ENCODE measurements around the gene TMEM97.
"Not testable (repeated sequence)": the region's sequence is repeated elsewhere in the genome, so short reads cannot be mapped to it uniquely, and the experiment has no call there.

TMEM97 gene

GRCh38 chr17:28318759-28319597, at the start of gene TMEM97:
TMEM97 (plus strand) TSS chr17:28319200; CDS start chr17:28319240, 40 bp downstream.
- DNase-seq = peak; percentile 99 to 100

- DNase-seq = no peak
Measured at GRCh38 chr17:28270055-28270454, 48.9 kb upstream of the TMEM97 start.

- no peak for DNase-seq
Measured at GRCh38 chr17:28270926-28271325, 48.1 kb upstream of the TMEM97 start.

GRCh38 chr17:28271431-28271830, 47.6 kb upstream of the TMEM97 start:
- no peak for DNase-seq

- DNase-seq = no peak
Measured at GRCh38 chr17:28272166-28272565, 46.8 kb upstream of the TMEM97 start.

- not testable (repeated sequence) for DNase-seq
Measured at GRCh38 chr17:28273341-28273740, 45.7 kb upstream of the TMEM97 start.

GRCh38 chr17:28274591-28275265, 44.3 kb upstream of the TMEM97 start:
- no peak for DNase-seq

GRCh38 chr17:28276011-28276410, 43.0 kb upstream of the TMEM97 start:
- no peak for DNase-seq

GRCh38 chr17:28279411-28279810, 39.6 kb upstream of the TMEM97 start:
- no peak for DNase-seq

GRCh38 chr17:28280826-28281225, 38.2 kb upstream of the TMEM97 start:
- no peak for DNase-seq

GRCh38 chr17:28282596-28282995, 36.4 kb upstream of the TMEM97 start:
- DNase-seq = no peak

GRCh38 chr17:28285965-28286364, 33.0 kb upstream of the TMEM97 start:
- DNase-seq = no peak

- no peak for DNase-seq
Measured at GRCh38 chr17:28290703-28291102, 28.3 kb upstream of the TMEM97 start.

GRCh38 chr17:28291780-28292330, 27.1 kb upstream of the TMEM97 start:
- DNase-seq = no peak

- DNase-seq = not testable (repeated sequence)
Measured at GRCh38 chr17:28292878-28293277, 26.1 kb upstream of the TMEM97 start.

GRCh38 chr17:28293994-28294393, 25.0 kb upstream of the TMEM97 start:
- DNase-seq = no peak

- DNase-seq = no peak
Measured at GRCh38 chr17:28295677-28296578, 23.1 kb upstream of the TMEM97 start.

GRCh38 chr17:28298449-28298848, 20.6 kb upstream of the TMEM97 start:
- DNase-seq = no peak

- no peak for DNase-seq
Measured at GRCh38 chr17:28306954-28307401, 12.0 kb upstream of the TMEM97 start.

GRCh38 chr17:28313841-28314240, 5.2 kb upstream of the TMEM97 start:
- DNase-seq = no peak

GRCh38 chr17:28315846-28316705, 2.9 kb upstream of the TMEM97 start:
- no peak for DNase-seq

All from NCI-H526 (cell line).